Measurements from ENCODE around the gene RPS29.
A peak's percentile ranks its signal among the peaks of the same experiment; 100 is the strongest.

Gene RPS29

DNA sequence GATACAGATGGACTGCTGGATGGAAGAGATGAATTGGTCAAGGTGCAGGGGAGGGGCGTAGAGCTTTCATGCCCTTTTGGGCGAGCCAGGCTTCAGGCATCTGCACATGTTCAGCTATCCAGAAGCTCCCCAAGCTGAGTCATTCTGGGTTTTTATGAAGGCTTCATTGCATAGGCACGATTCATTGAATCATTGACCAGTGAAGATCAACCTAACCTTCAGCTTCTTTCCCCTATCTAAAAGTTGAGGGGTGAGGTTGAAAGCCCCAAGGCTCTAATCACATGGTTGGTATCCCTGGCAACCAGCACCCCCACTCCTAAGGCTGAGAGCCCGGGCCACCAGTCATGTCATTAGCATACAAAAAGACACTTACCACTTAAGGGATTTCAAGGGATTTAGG lies 36.3 kb downstream of the RPS29 start:
- no peak overlapping the region for H3K4me3 ChIP-seq (ENCODE audit: low read depth, low read length)
- TF ChIP-seq, protein P1, sequence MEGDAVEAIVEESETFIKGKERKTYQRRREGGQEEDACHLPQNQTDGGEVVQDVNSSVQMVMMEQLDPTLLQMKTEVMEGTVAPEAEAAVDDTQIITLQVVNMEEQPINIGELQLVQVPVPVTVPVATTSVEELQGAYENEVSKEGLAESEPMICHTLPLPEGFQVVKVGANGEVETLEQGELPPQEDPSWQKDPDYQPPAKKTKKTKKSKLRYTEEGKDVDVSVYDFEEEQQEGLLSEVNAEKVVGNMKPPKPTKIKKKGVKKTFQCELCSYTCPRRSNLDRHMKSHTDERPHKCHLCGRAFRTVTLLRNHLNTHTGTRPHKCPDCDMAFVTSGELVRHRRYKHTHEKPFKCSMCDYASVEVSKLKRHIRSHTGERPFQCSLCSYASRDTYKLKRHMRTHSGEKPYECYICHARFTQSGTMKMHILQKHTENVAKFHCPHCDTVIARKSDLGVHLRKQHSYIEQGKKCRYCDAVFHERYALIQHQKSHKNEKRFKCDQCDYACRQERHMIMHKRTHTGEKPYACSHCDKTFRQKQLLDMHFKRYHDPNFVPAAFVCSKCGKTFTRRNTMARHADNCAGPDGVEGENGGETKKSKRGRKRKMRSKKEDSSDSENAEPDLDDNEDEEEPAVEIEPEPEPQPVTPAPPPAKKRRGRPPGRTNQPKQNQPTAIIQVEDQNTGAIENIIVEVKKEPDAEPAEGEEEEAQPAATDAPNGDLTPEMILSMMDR (conservative IDR thresholded peaks at IDR 0.05; ENCODE audit: low read depth, low read length): no peak
- DNase-seq (ENCODE audit: low read depth): peak; percentile 14

DNA sequence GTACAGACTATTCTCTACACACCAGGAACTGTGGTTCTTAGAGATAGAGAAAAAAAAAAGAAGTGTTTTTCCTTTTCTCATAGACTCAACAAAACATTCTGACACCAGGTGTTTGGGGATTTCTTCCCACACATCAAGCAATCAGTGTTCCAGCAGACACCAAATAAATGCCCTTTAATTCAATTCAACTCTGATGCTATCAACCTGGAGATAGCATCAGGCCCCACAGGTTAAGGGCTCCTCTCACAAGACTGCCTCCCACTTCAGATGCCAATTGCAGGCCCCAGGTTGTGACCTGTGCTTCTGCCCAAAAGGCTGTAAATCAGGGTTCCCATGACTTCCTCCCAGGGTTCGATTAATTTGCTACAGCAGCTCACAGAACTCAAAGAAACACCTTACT lies 36.7 kb downstream of the RPS29 start:
- TF ChIP-seq, protein P1 (conservative IDR thresholded peaks at IDR 0.05; ENCODE audit: low read depth, low read length): no peak
- no peak for DNase-seq (ENCODE audit: low read depth)
- no peak overlapping the region for H3K4me3 ChIP-seq (ENCODE audit: low read depth, low read length)

DNA sequence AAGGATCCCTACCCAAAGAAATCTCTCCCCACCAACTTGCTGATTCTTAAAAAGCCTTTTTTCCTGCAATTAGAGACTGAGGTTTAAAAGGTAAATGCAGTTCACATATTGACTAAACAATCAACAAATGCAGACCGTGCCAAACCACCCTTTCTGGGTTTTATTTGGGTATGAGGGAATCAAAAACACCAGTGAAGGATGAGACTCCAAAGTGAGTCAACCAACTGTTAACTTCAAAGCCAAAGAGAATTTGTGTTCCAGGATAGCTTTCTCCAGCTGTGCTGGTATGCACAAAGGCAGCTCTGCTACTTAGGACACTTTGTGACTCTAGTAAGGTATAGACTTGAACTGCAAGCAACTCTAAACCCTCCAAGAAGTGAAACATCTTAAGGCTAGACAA lies 39.4 kb downstream of the RPS29 start:
- peak; percentile 8 for DNase-seq (ENCODE audit: low read depth)
- no peak overlapping the region for H3K4me3 ChIP-seq (ENCODE audit: low read depth, low read length)
- TF ChIP-seq, protein P1 (conservative IDR thresholded peaks at IDR 0.05; ENCODE audit: low read depth, low read length): no peak

DNA sequence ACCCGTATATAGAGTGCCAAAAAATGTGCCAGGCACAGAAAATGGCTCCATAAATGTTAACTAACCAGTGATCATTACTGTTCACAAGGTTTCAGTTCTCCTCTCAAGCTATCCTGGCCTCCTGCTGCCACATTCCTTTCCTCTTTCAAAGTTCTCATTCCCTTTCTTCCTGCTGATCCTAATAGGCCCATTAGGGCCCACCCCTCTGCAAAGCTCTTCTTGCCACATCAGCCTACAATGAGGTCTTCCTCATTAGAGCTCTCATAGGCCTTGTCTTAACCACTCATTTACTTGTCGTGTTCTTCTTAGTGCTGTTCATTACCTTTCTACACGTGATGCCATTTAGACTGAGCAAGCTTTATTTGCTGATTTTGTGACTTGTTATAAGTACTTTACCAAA lies 40.5 kb downstream of the RPS29 start:
- DNase-seq (ENCODE audit: low read depth): no peak
- TF ChIP-seq, protein P1 (conservative IDR thresholded peaks at IDR 0.05; ENCODE audit: low read depth, low read length): no peak
- no peak overlapping the region for H3K4me3 ChIP-seq (ENCODE audit: low read depth, low read length)

DNA sequence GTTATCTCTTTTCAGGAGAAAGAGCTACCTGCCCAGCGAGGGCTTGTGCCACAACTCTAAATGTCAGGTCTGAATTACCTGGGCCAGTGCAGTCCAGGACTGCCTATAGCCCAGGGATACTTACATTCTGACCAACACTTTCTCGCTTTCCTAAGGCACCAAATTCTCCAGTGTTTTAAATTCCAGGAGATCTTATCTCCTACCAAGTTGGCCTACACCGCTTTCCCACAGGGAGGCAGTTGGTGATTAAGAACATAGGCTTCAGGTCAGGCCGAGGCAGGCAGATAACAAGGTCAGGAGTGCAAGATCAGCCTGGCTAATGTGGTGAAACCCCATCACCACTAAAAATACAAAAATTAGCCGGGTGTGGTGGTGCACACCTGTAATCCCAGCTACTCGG lies 41.1 kb downstream of the RPS29 start:
- DNase-seq (ENCODE audit: low read depth): no peak
- H3K4me3 ChIP-seq (ENCODE audit: low read depth, low read length): no peak overlapping the region
- TF ChIP-seq, protein P1 (conservative IDR thresholded peaks at IDR 0.05; ENCODE audit: low read depth, low read length): no peak

DNA sequence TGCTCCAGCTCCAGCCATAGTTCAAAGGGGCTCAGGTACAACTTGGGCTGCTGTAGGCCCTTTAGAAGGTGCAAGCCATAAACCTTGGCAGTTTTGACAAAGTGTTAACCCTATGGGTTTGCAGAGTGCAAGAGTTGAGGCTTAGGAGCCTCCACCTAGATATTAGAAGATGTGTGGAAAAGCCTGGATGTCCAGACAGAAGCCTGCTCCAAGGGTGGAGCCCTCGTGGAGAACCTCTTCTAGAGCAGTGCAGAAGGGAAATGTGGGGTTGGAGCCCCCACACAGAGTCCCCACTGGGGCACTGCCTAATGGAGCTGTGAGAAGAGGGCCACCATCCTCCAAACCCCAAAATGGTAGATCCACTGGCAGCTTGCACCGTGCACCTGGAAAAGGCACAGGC lies 45.1 kb downstream of the RPS29 start:
- no peak overlapping the region for H3K4me3 ChIP-seq (ENCODE audit: low read depth, low read length)
- TF ChIP-seq, protein P1 (conservative IDR thresholded peaks at IDR 0.05; ENCODE audit: low read depth, low read length): no peak
- DNase-seq (ENCODE audit: low read depth): no peak

DNA sequence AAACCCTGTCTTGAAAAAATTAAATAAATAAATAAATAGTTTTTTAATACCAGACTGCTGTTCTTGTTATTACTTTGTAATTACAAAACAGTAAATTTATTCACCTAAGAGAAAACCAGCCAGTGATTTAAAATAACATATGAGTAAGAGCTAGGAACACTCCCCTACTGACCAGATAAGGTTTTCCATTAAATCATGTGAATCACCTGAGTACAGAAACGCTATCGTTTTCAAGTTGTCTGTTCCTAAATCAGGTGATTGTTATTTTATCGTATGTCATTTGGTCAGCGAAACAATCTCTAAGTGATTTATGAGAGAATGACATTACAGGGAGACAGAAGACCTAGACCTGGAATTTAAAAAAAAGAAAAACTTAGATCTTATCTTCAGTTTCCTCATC lies 47.3 kb downstream of the RPS29 start:
- TF ChIP-seq, protein P1 (conservative IDR thresholded peaks at IDR 0.05; ENCODE audit: low read depth, low read length): no peak

More for the DNA sequence above, 47.3 kb downstream of the RPS29 start:
- no peak overlapping the region for H3K4me3 ChIP-seq (ENCODE audit: low read depth, low read length)
- no peak for DNase-seq (ENCODE audit: low read depth)

All from choroid plexus epithelial cell (primary cell).